Sigmoid colon (tissue), 7 donors: ENCODE results near the gene TTLL10. TPM values are rescaled to one million over a fixed set of nuclear protein-coding genes. Genes with fewer than 3 reads are reported as not detected.

Experiments used
- DNase-seq: peaks from one replicate; pipeline ENCODE4 v3.0.0-alpha.2; 2019
- H3K27ac ChIP-seq, 4 donors: fragments of 200-600 bp; sonication (generic); one replicate each; pipeline ENCODE4 v1.5.1; 2016 to 2019; ENCODE audit warnings: mild to moderate bottlenecking in 1 of 4
- H3K27me3 ChIP-seq, 3 donors: fragments of 200-600 bp; sonication (generic); one replicate each; pipeline ENCODE4 v1.5.1; 2019; ENCODE audit warnings: mild to moderate bottlenecking in 1 of 3
- H3K36me3 ChIP-seq, 4 donors: fragments of 200-600 bp; sonication (generic); one replicate each; pipeline ENCODE4 v1.5.1; 2016 to 2019
- H3K4me1 ChIP-seq, 4 donors: fragments of 200-600 bp; sonication (generic); one replicate each; pipeline ENCODE4 v1.5.1; 2017 to 2019
- H3K4me3 ChIP-seq, 4 donors: fragments of 200-600 bp; sonication (generic); one replicate each; pipeline ENCODE4 v1.5.1; 2017 to 2019; ENCODE audit warnings: mild to moderate bottlenecking in 2 of 4, moderate library complexity in 1 of 4
- H3K9me3 ChIP-seq, 4 donors: fragments of 200-600 bp in 3 of 4; sonication (generic) in 3 of 4; one replicate each; pipeline versions ENCODE4 v1.5.1 to v1.6.1; 2013 to 2019
- EP300 ChIP-seq, 4 donors: sonication (generic); formaldehyde crosslinking; IDR thresholded peaks; one replicate each; pipeline ENCODE4 v1.6.1; 2017; ENCODE audit warnings: antibody characterized with exemption in 4 of 4
- POLR2A ChIP-seq, 2 donors: fragments of 450-650 bp; IDR thresholded peaks; one replicate each; pipeline ENCODE4 v1.6.1; 2016; ENCODE audit warnings: antibody characterized with exemption in 2 of 2, mild to moderate bottlenecking in 2 of 2, moderate library complexity in 2 of 2
- POLR2AphosphoS5 ChIP-seq, 4 donors: sonication (generic); formaldehyde crosslinking; IDR thresholded peaks; one replicate each; pipeline ENCODE4 v1.6.1; 2017; ENCODE audit warnings: antibody characterized with exemption in 4 of 4
- WGBS, 2 donors: extraction: QIAGEN DNeasy Blood & Tissue Kit; methylation state at CpG; one replicate each; pipeline ENCODE4 v1.1.7; 2013; 5-methylcytosine and 5-hydroxymethylcytosine counted together
- intact Hi-C: fragments of 100-400 bp; cut with DNase I; formaldehyde crosslinking; loops from one replicate; pipeline ENCODE4 v1.15.1; 2023
- polyA plus RNA-seq, 3 donors: library from polyadenylated mRNA; stranded (reverse); fragments of 200-250 nt; gene quantifications; one replicate each; pipeline ENCODE4 v1.2.3, GENCODE V29; 2013
- total RNA-seq, 4 donors: library from RNA; depleted of rRNA; stranded (reverse); fragments of >200 nt; gene quantifications; one replicate each; pipeline ENCODE4 v1.1.0, GENCODE V29; 2016
- TF ChIP-seq, protein P1 (sequence below), 4 experiments: fragments of 450-650 bp in 3 of 4; fragments of 200-600 bp in 1 of 4; IDR thresholded peaks; one replicate each; pipeline ENCODE4 v1.5.1; 2016 to 2019; ENCODE audit warnings: antibody characterized with exemption in 4 of 4, mild to moderate bottlenecking in 3 of 4, moderate library complexity in 2 of 4
- donor health status: healthy with polysubstance abuse.
- donor health status: Bipolar disorder and iron deficiency.
- donor health status: healthy.

Gene TTLL10
- total and polyA plus RNA-seq, 7 donors: 0.46 to 0.70 (median 0.60) TPM; not detected in 4

DNA sequence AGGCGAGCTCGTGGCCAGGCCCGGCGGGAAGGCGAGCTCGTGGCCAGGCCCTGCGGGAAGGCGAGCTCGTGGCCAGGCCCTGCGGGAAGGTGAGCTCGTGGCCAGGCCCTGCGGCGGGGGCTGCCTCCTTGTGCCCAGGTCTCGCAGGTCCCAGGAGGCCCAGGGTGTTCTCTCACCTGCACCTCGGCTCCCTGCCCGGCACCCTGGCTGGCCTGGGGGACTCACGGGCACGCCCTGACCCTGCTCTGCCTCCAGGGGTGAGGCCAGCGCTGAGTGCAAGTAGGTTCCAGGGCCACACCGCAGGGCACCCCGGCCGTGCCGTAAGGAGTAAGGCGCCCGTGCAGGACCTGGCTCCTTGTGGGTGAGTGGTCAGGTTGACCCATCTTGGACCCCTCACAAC is 53.7 kb downstream of the TTLL10 start:
- H3K36me3 ChIP-seq: peaks cover 25 to 67% (median 50%) of the 10 kb centered on the region in 4 donors
- H3K4me3 ChIP-seq: no peak overlapping the region
- H3K27me3 ChIP-seq: no peaks in the 10 kb centered on the region
- H3K27ac ChIP-seq: no peak overlapping the region
- peaks cover 0 to 34% (median 22%) of the 10 kb centered on the region in 4 donors for H3K4me1 ChIP-seq
- no peaks in the 10 kb centered on the region for H3K9me3 ChIP-seq
- 95 to 97% methylated on average over 25 of the region's 25 CpGs for WGBS, 2 donors
- no peak for TF ChIP-seq POLR2AphosphoS5 (IDR thresholded peaks at IDR 0.05)
- no peak for DNase-seq
- intact Hi-C loops: no loop called here

DNA sequence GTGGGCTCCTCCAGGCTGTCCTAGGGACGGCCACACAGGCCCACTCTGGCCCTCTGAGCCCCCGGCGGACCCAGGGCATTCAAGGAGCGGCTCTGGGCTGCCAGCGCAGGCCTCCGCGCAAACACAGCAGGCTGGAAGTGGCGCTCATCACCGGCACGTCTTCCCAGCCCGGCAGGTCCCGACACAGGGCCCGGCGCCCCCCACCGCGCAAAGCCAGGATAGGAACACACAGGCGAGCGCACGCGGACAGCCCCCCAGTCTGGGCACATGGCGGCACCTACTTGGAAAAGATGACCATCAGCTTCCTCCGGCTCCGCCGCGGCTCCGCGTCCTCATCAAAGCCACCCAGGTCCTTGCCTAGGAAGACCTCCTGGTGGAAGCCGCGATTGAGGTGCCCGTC is 54.5 kb downstream of the TTLL10 start:
- intact Hi-C loops: no loop called here
- H3K36me3 ChIP-seq: peaks cover 17 to 59% (median 43%) of the 10 kb centered on the region in 4 donors
- H3K9me3 ChIP-seq: no peaks in the 10 kb centered on the region
- H3K27ac ChIP-seq: no peak overlapping the region
- WGBS, 2 donors: 94 to 95% methylated on average over 30 of the region's 30 CpGs
- no peak overlapping the region for H3K4me3 ChIP-seq
- H3K4me1 ChIP-seq: peaks cover 0 to 42% (median 30%) of the 10 kb centered on the region in 4 donors
- no peak for DNase-seq
- TF ChIP-seq POLR2A (IDR thresholded peaks at IDR 0.05) (no peak), POLR2AphosphoS5 (IDR thresholded peaks at IDR 0.05) (no peak), EP300 (IDR thresholded peaks at IDR 0.05) (no peak)
- TF ChIP-seq, protein P1, sequence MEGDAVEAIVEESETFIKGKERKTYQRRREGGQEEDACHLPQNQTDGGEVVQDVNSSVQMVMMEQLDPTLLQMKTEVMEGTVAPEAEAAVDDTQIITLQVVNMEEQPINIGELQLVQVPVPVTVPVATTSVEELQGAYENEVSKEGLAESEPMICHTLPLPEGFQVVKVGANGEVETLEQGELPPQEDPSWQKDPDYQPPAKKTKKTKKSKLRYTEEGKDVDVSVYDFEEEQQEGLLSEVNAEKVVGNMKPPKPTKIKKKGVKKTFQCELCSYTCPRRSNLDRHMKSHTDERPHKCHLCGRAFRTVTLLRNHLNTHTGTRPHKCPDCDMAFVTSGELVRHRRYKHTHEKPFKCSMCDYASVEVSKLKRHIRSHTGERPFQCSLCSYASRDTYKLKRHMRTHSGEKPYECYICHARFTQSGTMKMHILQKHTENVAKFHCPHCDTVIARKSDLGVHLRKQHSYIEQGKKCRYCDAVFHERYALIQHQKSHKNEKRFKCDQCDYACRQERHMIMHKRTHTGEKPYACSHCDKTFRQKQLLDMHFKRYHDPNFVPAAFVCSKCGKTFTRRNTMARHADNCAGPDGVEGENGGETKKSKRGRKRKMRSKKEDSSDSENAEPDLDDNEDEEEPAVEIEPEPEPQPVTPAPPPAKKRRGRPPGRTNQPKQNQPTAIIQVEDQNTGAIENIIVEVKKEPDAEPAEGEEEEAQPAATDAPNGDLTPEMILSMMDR (IDR thresholded peaks at IDR 0.05): no peak
- no peaks in the 10 kb centered on the region for H3K27me3 ChIP-seq

DNA sequence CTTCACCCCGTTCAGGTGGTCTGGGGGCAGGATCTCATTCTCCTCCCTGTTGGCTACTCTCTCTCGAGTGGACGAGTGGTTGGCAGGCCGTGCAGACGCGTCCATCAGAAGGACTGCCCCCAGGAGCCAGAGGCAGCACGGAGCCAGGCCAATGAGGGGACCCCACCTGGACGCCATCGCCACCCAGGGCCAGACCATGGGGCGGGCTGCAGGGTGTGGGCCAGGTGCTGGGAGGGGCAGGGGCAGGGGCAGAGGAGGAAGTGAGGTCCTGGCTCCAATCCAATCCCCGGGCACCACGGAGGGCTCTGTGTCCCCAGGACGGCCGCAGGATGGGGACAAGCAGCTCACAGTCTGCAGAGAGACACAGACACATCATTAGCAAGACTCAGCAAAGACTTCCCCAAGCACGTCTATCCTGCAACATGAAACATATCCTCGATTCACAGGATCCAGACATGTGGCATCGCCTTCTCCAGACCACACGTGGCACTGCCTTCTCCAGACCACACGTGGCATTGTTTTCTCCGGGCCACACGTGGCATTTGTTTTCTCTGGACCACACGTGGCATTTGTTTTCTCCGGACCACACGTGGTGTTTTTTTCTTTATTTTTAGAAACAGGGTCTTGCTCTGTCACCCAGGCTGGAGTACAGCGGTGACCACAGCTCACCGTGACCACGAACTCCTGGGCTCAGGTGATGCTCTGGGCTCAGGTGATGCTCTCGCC is 55.1 kb downstream of the TTLL10 start:
- Histone ChIP-seq H3K27me3 (no peaks in the 10 kb centered on the region), H3K9me3 (no peaks in the 10 kb centered on the region), H3K4me3 (no peak overlapping the region), H3K4me1 (peaks cover 0 to 48% (median 33%) of the 10 kb centered on the region in 4 donors), H3K27ac (no peak overlapping the region), H3K36me3 (peaks cover 13 to 53% (median 37%) of the 10 kb centered on the region in 4 donors)
- intact Hi-C loops: no loop called here
- WGBS, 2 donors: 85 to 87% methylated on average over 28 of the region's 28 CpGs
- TF ChIP-seq POLR2A (IDR thresholded peaks at IDR 0.05) (no peak), EP300 (IDR thresholded peaks at IDR 0.05) (no peak), POLR2AphosphoS5 (IDR thresholded peaks at IDR 0.05) (no peak)
- TF ChIP-seq, protein P1 (IDR thresholded peaks at IDR 0.05): no peak
- no peak for DNase-seq

DNA sequence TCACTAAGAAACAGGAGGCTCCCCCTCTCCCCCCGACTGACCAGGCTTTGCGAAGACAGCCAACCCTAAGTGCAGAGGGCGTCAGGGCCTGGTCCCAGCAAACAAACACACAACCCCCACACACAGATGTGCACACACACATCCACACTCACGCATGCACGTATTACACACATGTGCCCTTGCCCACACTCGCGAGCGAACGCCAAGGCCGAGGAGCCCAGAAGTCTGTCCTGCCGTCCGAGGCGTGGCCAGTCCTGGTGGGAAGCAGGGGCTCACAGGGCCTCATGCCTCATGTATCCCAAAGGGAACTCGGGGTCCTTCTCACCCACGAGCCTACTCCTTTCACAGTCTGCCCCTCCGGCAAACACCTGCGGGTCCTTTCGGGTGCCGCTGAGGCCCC is 56.1 kb downstream of the TTLL10 start:
- Histone ChIP-seq H3K27me3 (no peaks in the 10 kb centered on the region), H3K4me1 (peaks cover 0 to 50% (median 33%) of the 10 kb centered on the region in 4 donors), H3K27ac (no peak overlapping the region), H3K9me3 (no peaks in the 10 kb centered on the region), H3K4me3 (peak overlapping the region in 1 of 4 donors; percentile 99), H3K36me3 (peaks cover 13 to 43% (median 31%) of the 10 kb centered on the region in 4 donors)
- intact Hi-C loops: loop anchor here (2.0 kb wide), 2 partner anchors 71 to 113 kb away; partner anchors contain the start of gene C1orf159
- no peak for DNase-seq
- 89 to 91% methylated on average over 19 of the region's 19 CpGs for WGBS, 2 donors
- TF ChIP-seq POLR2AphosphoS5 (IDR thresholded peaks at IDR 0.05) (no peak), POLR2A (IDR thresholded peaks at IDR 0.05) (no peak), EP300 (IDR thresholded peaks at IDR 0.05) (no peak)
- TF ChIP-seq, protein P1 (IDR thresholded peaks at IDR 0.05): no peak

DNA sequence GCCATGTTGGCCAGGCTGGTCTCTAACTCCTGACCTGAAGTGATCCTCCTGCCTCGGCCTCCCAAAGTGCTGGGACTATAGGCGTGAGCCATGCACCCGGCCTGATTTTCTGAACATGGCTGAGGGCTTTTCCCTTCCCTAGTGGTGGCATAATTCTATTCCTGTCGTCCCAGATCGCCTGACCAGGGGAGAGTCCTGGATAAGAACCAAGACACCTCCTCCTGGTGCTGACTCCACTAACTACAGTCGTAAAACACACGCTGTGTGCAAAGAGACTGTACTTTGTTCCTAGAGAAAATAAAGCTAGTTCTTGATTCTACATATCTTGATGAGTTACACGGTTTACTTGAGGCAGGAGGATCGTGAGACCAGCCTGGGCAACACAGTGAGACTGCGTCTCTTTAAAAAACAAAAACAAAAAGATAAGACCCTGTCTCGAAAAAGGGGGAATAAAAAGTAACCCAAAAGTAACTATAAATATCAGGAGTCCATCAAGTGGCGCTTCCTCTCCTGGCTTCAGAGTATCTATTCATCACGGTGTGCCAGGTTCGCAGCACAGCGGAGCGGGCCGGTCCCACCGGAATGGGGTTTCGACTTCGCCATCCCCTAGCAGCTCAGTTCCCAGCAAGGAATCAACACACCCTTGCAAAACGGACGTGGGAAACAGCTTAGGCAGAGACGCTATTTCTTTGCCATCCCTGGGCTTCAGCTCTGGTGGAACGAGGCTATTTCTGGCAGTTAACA is 57.1 kb downstream of the TTLL10 start:
- no peak for DNase-seq
- intact Hi-C loops: loop anchor here (2.0 kb wide), 2 partner anchors 72 to 114 kb away; partner anchors contain the start of gene C1orf159
- H3K9me3 ChIP-seq: no peaks in the 10 kb centered on the region
- 4 to 16% methylated on average over 24 of the region's 24 CpGs for WGBS, 2 donors
- peaks cover 13 to 33% (median 26%) of the 10 kb centered on the region in 4 donors for H3K36me3 ChIP-seq
- peak in 1 of 2 donors; percentile 10 for TF ChIP-seq POLR2A (IDR thresholded peaks at IDR 0.05)
- no peak for TF ChIP-seq EP300 (IDR thresholded peaks at IDR 0.05)
- H3K4me1 ChIP-seq: peaks cover 0 to 50% (median 33%) of the 10 kb centered on the region in 4 donors
- H3K27me3 ChIP-seq: no peaks in the 10 kb centered on the region
- H3K4me3 ChIP-seq: peak overlapping the region; percentile 69 to 100 (median 96)
- peak overlapping the region; percentile 92 to 97 (median 96) for H3K27ac ChIP-seq
